Measurements from ENCODE around the gene TPRA1. TPM values are rescaled to one million over a fixed set of nuclear protein-coding genes. Genes with fewer than 3 reads are reported as not detected.

TPRA1 gene
- total RNA-seq, 4 donors from 2014 or later: 19.2 to 25.7 (median 21.0) TPM

- Histone ChIP-seq H3K27me3 (no peaks in the 10 kb centered on the region), H3K27ac (no peak overlapping the region), H3K4me3 (no peak overlapping the region), H3K9me3 (no peaks in the 10 kb centered on the region), H3K36me3 (peaks cover 10 to 53% (median 23%) of the 10 kb centered on the region in 3 donors), H3K4me1 (peaks cover 4 to 39% (median 10%) of the 10 kb centered on the region in 3 donors)
- DNase-seq: no peak
- WGBS, 2 donors: 82 to 93% methylated on average over 5 to 7 of the region's 7 CpGs
- intact Hi-C loops (cut with DNase I): no loop called here
- TF ChIP-seq CTCF (IDR thresholded peaks at IDR 0.05): no peak
- TF ChIP-seq POLR2A (IDR thresholded peaks at IDR 0.05): no peak
These were observed 20.0 kb downstream of the TPRA1 start for GRCh38 chr3:127570520-127570919.

- no peaks in the 10 kb centered on the region for H3K27me3 ChIP-seq
- H3K9me3 ChIP-seq: no peaks in the 10 kb centered on the region
- peaks cover 10 to 45% (median 17%) of the 10 kb centered on the region in 3 donors for H3K36me3 ChIP-seq
- peaks cover 4 to 43% (median 5%) of the 10 kb centered on the region in 3 donors for H3K4me1 ChIP-seq
- intact Hi-C loops (cut with DNase I): no loop called here
- no peak for TF ChIP-seq POLR2A (IDR thresholded peaks at IDR 0.05)
- TF ChIP-seq CTCF (IDR thresholded peaks at IDR 0.05): no peak
- WGBS, 2 donors: 100% methylated on average over 1 of the region's 1 CpG; no CpG with 5 or more reads in 1 of the 2 donors
- no peak for DNase-seq
- no peak overlapping the region for H3K27ac ChIP-seq
- H3K4me3 ChIP-seq: no peak overlapping the region
These were observed 21.4 kb downstream of the TPRA1 start for GRCh38 chr3:127569160-127569559.

GRCh38 chr3:127568586-127568985, 21.9 kb downstream of the TPRA1 start:
- no peak for TF ChIP-seq POLR2A (IDR thresholded peaks at IDR 0.05)
- TF ChIP-seq CTCF (IDR thresholded peaks at IDR 0.05): no peak
- no peaks in the 10 kb centered on the region for H3K27me3 ChIP-seq
- H3K9me3 ChIP-seq: no peaks in the 10 kb centered on the region
- no peak overlapping the region for H3K27ac ChIP-seq
- H3K4me1 ChIP-seq: peaks cover 4 to 43% (median 5%) of the 10 kb centered on the region in 3 donors
- H3K36me3 ChIP-seq: peaks cover 10 to 39% (median 12%) of the 10 kb centered on the region in 3 donors
- intact Hi-C loops (cut with DNase I): no loop called here
- H3K4me3 ChIP-seq: no peak overlapping the region
- no peak for DNase-seq
- WGBS, 2 donors: 88% methylated on average over 5 of the region's 9 CpGs; no CpG with 5 or more reads in 1 of the 2 donors

GRCh38 chr3:127566833-127567232, 23.7 kb downstream of the TPRA1 start:
- DNase-seq: no peak
- no peak overlapping the region for H3K27ac ChIP-seq
- intact Hi-C loops (cut with DNase I): no loop called here

GRCh38 chr3:127565711-127566110, 24.8 kb downstream of the TPRA1 start:
- Histone ChIP-seq H3K27me3 (no peaks in the 10 kb centered on the region), H3K9me3 (no peaks in the 10 kb centered on the region), H3K4me1 (peaks cover 0 to 38% (median 5%) of the 10 kb centered on the region in 3 donors), H3K36me3 (peaks cover 0 to 10% (median 0%) of the 10 kb centered on the region in 3 donors), H3K27ac (no peak overlapping the region), H3K4me3 (no peak overlapping the region)
- WGBS, 2 donors: 29 to 51% methylated on average over 6 of the region's 7 CpGs
- intact Hi-C loops (cut with DNase I): no loop called here
- TF ChIP-seq CTCF (IDR thresholded peaks at IDR 0.05): no peak
- no peak for TF ChIP-seq POLR2A (IDR thresholded peaks at IDR 0.05)
- no peak for DNase-seq

More at GRCh38 chr3:127566833-127567232, 23.7 kb downstream of the TPRA1 start:
- peaks cover 0 to 38% (median 5%) of the 10 kb centered on the region in 3 donors for H3K4me1 ChIP-seq
- TF ChIP-seq CTCF (IDR thresholded peaks at IDR 0.05) (no peak), POLR2A (IDR thresholded peaks at IDR 0.05) (no peak)
- H3K9me3 ChIP-seq: no peaks in the 10 kb centered on the region
- no peak overlapping the region for H3K4me3 ChIP-seq
- no peaks in the 10 kb centered on the region for H3K27me3 ChIP-seq
- 26% methylated on average over 5 of the region's 9 CpGs; no CpG with 5 or more reads in 1 of the 2 donors for WGBS, 2 donors
- H3K36me3 ChIP-seq: peaks cover 0 to 21% (median 0%) of the 10 kb centered on the region in 3 donors
